Measurements from ENCODE around the gene ADAR.

GRCh38 chr1:154574716-154575115, 33.3 kb downstream of the ADAR start:
- no peak for TF ChIP-seq CTCF (IDR thresholded peaks at IDR 0.05)
- peak in 1 of 4 donors; percentile 2 for TF ChIP-seq POLR2AphosphoS5 (IDR thresholded peaks at IDR 0.05)
- TF ChIP-seq POLR2A (IDR thresholded peaks at IDR 0.05): no peak
